Neural crest cell (in vitro differentiated cells): ENCODE measurements around the gene NPAS3. TPM values are rescaled to one million over a fixed set of nuclear protein-coding genes. Genes with fewer than 3 reads are reported as not detected.

ENCODE experiments used
- DNase-seq: peaks from one replicate; pipeline ENCODE4 v3.0.0; 2021; ENCODE audit warnings: low read depth, mixed read lengths, low spot score
- H3K27ac Mint-ChIP-seq: one replicate; pipeline ENCODE4 v1.8.0; 2021; ENCODE audit warnings: mild to moderate bottlenecking, mixed read lengths; ENCODE audit not compliant: unreplicated experiment
- H3K27me3 Mint-ChIP-seq: 2 replicates; pipeline ENCODE4 v1.8.0; 2021; ENCODE audit warnings: low read depth, mild to moderate bottlenecking, mixed read lengths
- H3K36me3 Mint-ChIP-seq: 2 replicates; pipeline ENCODE4 v1.8.0; 2021; ENCODE audit warnings: low read depth, mild to moderate bottlenecking, mixed read lengths
- H3K4me1 Mint-ChIP-seq: 2 replicates; pipeline ENCODE4 v1.8.0; 2021; ENCODE audit warnings: mixed read lengths
- H3K4me3 Mint-ChIP-seq: one replicate; pipeline ENCODE4 v1.8.0; 2021; ENCODE audit warnings: mild to moderate bottlenecking, mixed read lengths
- H3K9me3 Mint-ChIP-seq: 2 replicates; pipeline ENCODE4 v1.8.0; 2021; ENCODE audit warnings: mixed read lengths
- CTCF ChIP-seq: fragments of 200-600 bp; sonication (generic); conservative IDR thresholded peaks from 2 replicates; pipeline ENCODE4 v1.5.0; 2021; ENCODE audit warnings: antibody characterized with exemption, mild to moderate bottlenecking
- total RNA-seq: library from RNA; stranded (reverse); gene quantifications from 2 replicates; pipeline ENCODE4 v1.2.1, GENCODE V29; 2021

NPAS3 gene
- total RNA-seq, 1 donor from 2014 or later = 18.2 TPM

- peaks cover 50% of the 10 kb centered on the region for H3K4me1 Mint-ChIP-seq
- H3K9me3 Mint-ChIP-seq = no peaks in the 10 kb centered on the region
- H3K36me3 Mint-ChIP-seq = no peaks in the 10 kb centered on the region
- H3K27ac Mint-ChIP-seq = peak overlapping the region; percentile 94
- no peak overlapping the region for H3K4me3 Mint-ChIP-seq
- no peak for DNase-seq
- H3K27me3 Mint-ChIP-seq = no peaks in the 10 kb centered on the region
- no peak for TF ChIP-seq CTCF
Measured at GRCh38 chr14:33707716-33708115, 769.0 kb downstream of the NPAS3 start.

- H3K27me3 Mint-ChIP-seq = no peaks in the 10 kb centered on the region
- H3K27ac Mint-ChIP-seq = no peak overlapping the region
- no peak for TF ChIP-seq CTCF
- H3K4me3 Mint-ChIP-seq = no peak overlapping the region
- H3K4me1 Mint-ChIP-seq = peaks cover 50% of the 10 kb centered on the region
- no peaks in the 10 kb centered on the region for H3K9me3 Mint-ChIP-seq
- no peak for DNase-seq
- H3K36me3 Mint-ChIP-seq = no peaks in the 10 kb centered on the region
Measured at GRCh38 chr14:33709283-33709682, 770.6 kb downstream of the NPAS3 start.

GRCh38 chr14:33709711-33710110, 771.0 kb downstream of the NPAS3 start:
- peaks cover 46% of the 10 kb centered on the region for H3K4me1 Mint-ChIP-seq
- H3K27me3 Mint-ChIP-seq = no peaks in the 10 kb centered on the region
- H3K9me3 Mint-ChIP-seq = no peaks in the 10 kb centered on the region
- H3K27ac Mint-ChIP-seq = no peak overlapping the region
- no peak overlapping the region for H3K4me3 Mint-ChIP-seq
- DNase-seq = no peak
- no peaks in the 10 kb centered on the region for H3K36me3 Mint-ChIP-seq
- no peak for TF ChIP-seq CTCF

- no peak overlapping the region for H3K4me3 Mint-ChIP-seq
- H3K4me1 Mint-ChIP-seq = peaks cover 42% of the 10 kb centered on the region
Measured at GRCh38 chr14:33710273-33710672, 771.6 kb downstream of the NPAS3 start.

GRCh38 chr14:33711194-33711593, 772.5 kb downstream of the NPAS3 start:
- peaks cover 3% of the 10 kb centered on the region for H3K36me3 Mint-ChIP-seq
- peaks cover 2% of the 10 kb centered on the region for H3K9me3 Mint-ChIP-seq
- no peak overlapping the region for H3K4me3 Mint-ChIP-seq
- no peak overlapping the region for H3K27ac Mint-ChIP-seq
- no peak for DNase-seq
- H3K4me1 Mint-ChIP-seq = peaks cover 37% of the 10 kb centered on the region
- no peaks in the 10 kb centered on the region for H3K27me3 Mint-ChIP-seq
- no peak for TF ChIP-seq CTCF

More at GRCh38 chr14:33710273-33710672, 771.6 kb downstream of the NPAS3 start:
- no peaks in the 10 kb centered on the region for H3K27me3 Mint-ChIP-seq
- DNase-seq = no peak
- no peak for TF ChIP-seq CTCF
- no peaks in the 10 kb centered on the region for H3K36me3 Mint-ChIP-seq
- no peaks in the 10 kb centered on the region for H3K9me3 Mint-ChIP-seq
- no peak overlapping the region for H3K27ac Mint-ChIP-seq

- Mint-ChIP-seq H3K36me3 (peaks cover 5% of the 10 kb centered on the region), H3K27me3 (no peaks in the 10 kb centered on the region), H3K27ac (no peak overlapping the region), H3K9me3 (peaks cover 3% of the 10 kb centered on the region), H3K4me3 (no peak overlapping the region), H3K4me1 (peaks cover 36% of the 10 kb centered on the region)
- DNase-seq = no peak
- no peak for TF ChIP-seq CTCF
Measured at GRCh38 chr14:33711811-33712216, 773.1 kb downstream of the NPAS3 start.
